ENCODE measurements around the gene PASD1.

The PASD1 gene

GRCh38 chrX:151714362-151714761 lies 150.9 kb downstream of the PASD1 start:
- no peaks in the 10 kb centered on the region for H3K27me3 ChIP-seq (ENCODE audit: low read depth)
- no peak overlapping the region for H3K4me3 ChIP-seq
- no peaks in the 10 kb centered on the region for H3K9me3 ChIP-seq
- H3K4me1 ChIP-seq, result no peaks in the 10 kb centered on the region
- in situ Hi-C loops (cut with MboI; ENCODE audit: low sequenced_read_pairs), result no loop called here
- no peaks in the 10 kb centered on the region for H3K36me3 ChIP-seq (replicated peaks)
- DNase-seq (ENCODE audit: low spot score in 2 of 2), result no peak

DNA sequence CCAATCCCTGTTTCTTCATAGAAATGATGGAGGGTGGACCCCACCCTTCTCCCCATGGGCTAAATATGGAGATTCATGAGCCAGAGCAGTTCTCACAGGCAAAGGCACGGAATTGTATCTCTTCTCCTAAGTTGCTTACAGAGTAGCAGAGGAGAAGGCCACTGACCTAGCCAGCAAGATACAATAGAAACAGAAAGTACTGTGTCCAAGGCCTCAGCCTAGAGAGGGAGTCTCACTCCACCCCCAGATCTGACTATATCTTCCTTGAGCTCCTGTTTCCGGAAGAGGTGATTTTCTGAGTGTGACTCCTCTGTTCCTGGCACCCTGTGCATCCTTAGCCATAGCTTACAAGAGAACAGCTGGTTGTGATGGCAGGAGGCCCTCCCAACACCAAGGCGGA lies 152.3 kb downstream of the PASD1 start, which contains the start of gene FATE1:
TSS of gene FATE1 (plus strand) at position 284 of the 400 bp plus-strand sequence. CDS start at position 369, 85 bp downstream.
- Histone ChIP-seq H3K27me3 (ENCODE audit: low read depth) (no peaks in the 10 kb centered on the region), H3K4me3 (no peak within 1 kb of the TSS), H3K9me3 (no peaks in the 10 kb centered on the region), H3K4me1 (no peaks in the 10 kb centered on the region), H3K36me3 (replicated peaks) (no peaks in the 10 kb centered on the region)
- in situ Hi-C loops (cut with MboI; ENCODE audit: low sequenced_read_pairs), result no loop called here
- DNase-seq (ENCODE audit: low spot score in 2 of 2), result no peak

- Histone ChIP-seq H3K9me3 (no peaks in the 10 kb centered on the region), H3K4me3 (no peak overlapping the region), H3K4me1 (no peaks in the 10 kb centered on the region), H3K27me3 (ENCODE audit: low read depth) (no peaks in the 10 kb centered on the region), H3K36me3 (replicated peaks) (no peaks in the 10 kb centered on the region)
- peak; percentile 3 to 40 for DNase-seq (ENCODE audit: low spot score in 2 of 2)
- in situ Hi-C loops (cut with MboI; ENCODE audit: low sequenced_read_pairs), result no loop called here
These were observed 158.9 kb downstream of the PASD1 start for GRCh38 chrX:151722241-151722846.

DNA sequence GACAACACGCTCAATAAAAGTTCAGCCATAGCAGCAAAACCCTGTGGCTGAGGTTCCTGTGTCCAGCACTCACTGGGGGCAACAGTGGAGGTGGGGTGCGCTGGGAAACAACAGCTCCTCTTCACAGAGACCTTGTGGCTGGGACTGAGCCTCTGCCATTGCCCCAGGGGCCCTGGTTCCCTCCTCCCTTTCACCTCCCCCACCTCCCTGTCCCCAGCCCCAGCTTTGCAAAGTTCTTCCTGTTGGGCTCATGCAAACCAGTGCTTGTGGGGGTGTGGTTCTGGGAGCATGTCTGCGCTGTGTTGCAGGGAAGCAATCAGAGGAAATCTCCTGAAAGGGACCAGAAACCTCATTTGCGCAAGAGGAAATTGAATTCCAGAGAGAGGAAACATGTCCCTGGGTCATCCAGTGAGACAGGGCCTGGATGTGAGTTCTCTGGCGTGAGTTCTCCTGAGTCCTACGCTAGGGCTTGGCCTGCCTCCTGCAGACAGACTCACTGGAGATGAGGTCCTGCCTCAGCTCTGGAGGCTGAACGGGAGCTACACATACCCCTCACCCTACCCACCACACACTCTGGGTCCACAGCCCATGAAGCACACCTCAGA lies 159.8 kb downstream of the PASD1 start:
- no peak for DNase-seq (ENCODE audit: low spot score in 2 of 2)
- in situ Hi-C loops (cut with MboI; ENCODE audit: low sequenced_read_pairs), result no loop called here
- Histone ChIP-seq H3K4me1 (no peaks in the 10 kb centered on the region), H3K36me3 (replicated peaks) (no peaks in the 10 kb centered on the region), H3K27me3 (ENCODE audit: low read depth) (no peaks in the 10 kb centered on the region), H3K9me3 (no peaks in the 10 kb centered on the region), H3K4me3 (no peak overlapping the region)

GRCh38 chrX:151724563-151725337 lies 161.3 kb downstream of the PASD1 start:
- H3K9me3 ChIP-seq, result no peaks in the 10 kb centered on the region
- H3K36me3 ChIP-seq (replicated peaks), result no peaks in the 10 kb centered on the region
- in situ Hi-C loops (cut with MboI; ENCODE audit: low sequenced_read_pairs), result no loop called here
- H3K27me3 ChIP-seq (ENCODE audit: low read depth), result no peaks in the 10 kb centered on the region
- no peaks in the 10 kb centered on the region for H3K4me1 ChIP-seq
- H3K4me3 ChIP-seq, result no peak overlapping the region
- no peak for DNase-seq (ENCODE audit: low spot score in 2 of 2)

GRCh38 chrX:151725338-151725614 lies 161.8 kb downstream of the PASD1 start:
- H3K4me1 ChIP-seq, result no peaks in the 10 kb centered on the region
- H3K9me3 ChIP-seq, result no peaks in the 10 kb centered on the region
- in situ Hi-C loops (cut with MboI; ENCODE audit: low sequenced_read_pairs), result no loop called here
- DNase-seq (ENCODE audit: low spot score in 2 of 2), result no peak
- H3K27me3 ChIP-seq (ENCODE audit: low read depth), result no peaks in the 10 kb centered on the region
- H3K36me3 ChIP-seq (replicated peaks), result no peaks in the 10 kb centered on the region
- no peak overlapping the region for H3K4me3 ChIP-seq

Data from HAP-1 (cell line).